Measurements from ENCODE around the gene ATP12A.

DNA sequence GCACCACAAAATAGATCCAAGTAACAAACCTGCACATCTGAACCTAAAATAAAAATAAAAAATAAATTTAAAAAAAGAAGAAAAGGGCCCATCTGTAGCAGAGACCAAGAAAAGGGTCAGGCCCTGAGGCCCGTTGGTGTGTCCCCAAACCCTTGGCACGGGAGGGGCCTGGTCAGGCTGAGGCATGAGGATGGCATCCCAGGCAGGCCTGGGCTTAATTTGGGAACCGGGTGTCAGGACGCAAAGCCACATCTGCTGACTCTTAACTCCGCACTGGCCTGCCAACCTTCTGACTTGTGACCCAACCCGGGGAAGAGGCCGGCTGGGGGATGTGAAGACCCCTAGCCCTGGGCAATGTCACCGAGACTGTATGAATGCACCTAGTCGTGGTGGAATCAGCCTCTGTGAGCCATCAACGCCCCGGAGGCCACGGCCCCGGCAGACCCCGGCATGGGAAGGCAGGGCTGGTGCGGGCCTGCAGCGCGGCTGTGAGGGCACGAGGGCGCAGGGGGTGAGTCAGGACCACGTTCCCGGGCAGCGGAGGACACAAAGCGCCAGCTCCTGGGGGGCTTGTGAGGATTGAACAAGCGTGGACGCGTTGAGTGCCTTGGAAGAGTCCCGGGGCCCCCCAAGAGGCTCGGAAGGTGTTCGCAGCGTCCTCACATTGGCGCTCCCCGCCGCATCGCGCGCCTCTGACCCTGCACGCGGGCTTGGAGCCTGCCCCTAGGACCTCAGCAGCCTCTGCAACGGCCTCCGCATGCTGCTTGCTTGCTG lies 38.2 kb downstream of the ATP12A start:
- TF ChIP-seq RFX5 (IDR thresholded peaks at IDR 0.05; ENCODE audit: borderline replicate concordance, low read depth, low read length), result no peak
- TF ChIP-seq CTCF (IDR thresholded peaks at IDR 0.05; ENCODE audit: control extremely low read depth in 1 of 3, insufficient read depth in 1 of 3, low read depth in 1 of 3, low read length in 3 of 3), result no peak
- TF ChIP-seq MAX (IDR thresholded peaks at IDR 0.05), result no peak
- TF ChIP-seq POLR2AphosphoS5 (IDR thresholded peaks at IDR 0.05; ENCODE audit: low read depth, low read length), result no peak
- TF ChIP-seq CHD1 (IDR thresholded peaks at IDR 0.05; ENCODE audit: low read depth, low read length), result no peak
- TF ChIP-seq NRF1 (IDR thresholded peaks at IDR 0.05; ENCODE audit: low read depth, low read length), result no peak
- no peak for TF ChIP-seq EZH2 (IDR thresholded peaks at IDR 0.05; ENCODE audit: low read depth, low read length, severe bottlenecking)
- TF ChIP-seq JUN (IDR thresholded peaks at IDR 0.05; ENCODE audit: low read depth, low read length), result no peak
- TF ChIP-seq YY1 (IDR thresholded peaks at IDR 0.05; ENCODE audit: low read depth, low read length), result no peak
- no peak for TF ChIP-seq POLR2A (IDR thresholded peaks at IDR 0.05; ENCODE audit: control extremely low read depth in 1 of 2, low read depth in 2 of 2, low read length in 2 of 2)
- no peak for TF ChIP-seq SRF (IDR thresholded peaks at IDR 0.05; ENCODE audit: low read depth, low read length)
- no peak for TF ChIP-seq JUND (IDR thresholded peaks at IDR 0.05; ENCODE audit: low read length)
- no peak for TF ChIP-seq HDAC2 (IDR thresholded peaks at IDR 0.05; ENCODE audit: borderline replicate concordance in 1 of 2, low read depth in 2 of 2, low read length in 2 of 2)
- no peak for TF ChIP-seq HDAC6 (IDR thresholded peaks at IDR 0.05; ENCODE audit: low read depth, low read length)

All from H1 (cell line).